GM21825 (cell line): Measurements from ENCODE around the gene HSPA2.
"Not testable (repeated sequence)": the region's sequence is repeated elsewhere in the genome, so short reads cannot be mapped to it uniquely, and the experiment has no call there.

Experiments
- ATAC-seq: cut with Tn5 transposase; IDR thresholded peaks from one replicate; pipeline ENCODE4 v1.9.1; 2021; ENCODE audit warnings: mild to moderate bottlenecking, moderate library complexity; ENCODE audit not compliant: unreplicated experiment

Gene HSPA2

GRCh38 chr14:64558216-64558615 is 17.7 kb downstream of the HSPA2 start:
- not testable (repeated sequence) for ATAC-seq

- no peak for ATAC-seq
Observed at GRCh38 chr14:64561631-64562030, 21.1 kb downstream of the HSPA2 start.

- no peak for ATAC-seq
Observed at GRCh38 chr14:64562436-64562835, 21.9 kb downstream of the HSPA2 start.

GRCh38 chr14:64563696-64564095 is 23.2 kb downstream of the HSPA2 start:
- no peak for ATAC-seq

DNA sequence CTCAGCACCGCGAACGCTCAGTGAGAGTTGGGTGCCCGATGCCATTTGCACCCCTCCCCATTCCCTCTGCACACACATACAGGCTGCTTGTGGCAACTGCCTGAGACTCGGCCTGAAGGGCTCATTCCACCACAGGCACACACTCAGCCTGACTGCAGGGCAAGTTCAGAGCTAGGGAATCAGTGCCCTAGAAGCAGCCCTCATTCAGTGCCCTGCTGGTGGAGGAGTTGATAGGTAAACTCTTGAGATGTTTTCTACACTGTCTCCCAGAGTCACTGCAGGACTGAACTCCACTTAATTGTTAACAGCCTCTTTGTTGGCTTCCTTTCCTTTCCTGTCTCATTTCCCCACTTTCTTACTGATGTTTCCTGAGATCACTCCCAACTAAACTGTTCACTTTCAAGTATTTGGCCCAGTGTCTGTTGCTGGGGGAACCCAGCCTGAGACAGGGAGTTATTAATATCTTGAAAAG is 26.1 kb downstream of the HSPA2 start:
- ATAC-seq, result no peak

- no peak for ATAC-seq
Observed at GRCh38 chr14:64569138-64569631, 28.6 kb downstream of the HSPA2 start.

GRCh38 chr14:64569646-64570045 is 29.1 kb downstream of the HSPA2 start:
- not testable (repeated sequence) for ATAC-seq

DNA sequence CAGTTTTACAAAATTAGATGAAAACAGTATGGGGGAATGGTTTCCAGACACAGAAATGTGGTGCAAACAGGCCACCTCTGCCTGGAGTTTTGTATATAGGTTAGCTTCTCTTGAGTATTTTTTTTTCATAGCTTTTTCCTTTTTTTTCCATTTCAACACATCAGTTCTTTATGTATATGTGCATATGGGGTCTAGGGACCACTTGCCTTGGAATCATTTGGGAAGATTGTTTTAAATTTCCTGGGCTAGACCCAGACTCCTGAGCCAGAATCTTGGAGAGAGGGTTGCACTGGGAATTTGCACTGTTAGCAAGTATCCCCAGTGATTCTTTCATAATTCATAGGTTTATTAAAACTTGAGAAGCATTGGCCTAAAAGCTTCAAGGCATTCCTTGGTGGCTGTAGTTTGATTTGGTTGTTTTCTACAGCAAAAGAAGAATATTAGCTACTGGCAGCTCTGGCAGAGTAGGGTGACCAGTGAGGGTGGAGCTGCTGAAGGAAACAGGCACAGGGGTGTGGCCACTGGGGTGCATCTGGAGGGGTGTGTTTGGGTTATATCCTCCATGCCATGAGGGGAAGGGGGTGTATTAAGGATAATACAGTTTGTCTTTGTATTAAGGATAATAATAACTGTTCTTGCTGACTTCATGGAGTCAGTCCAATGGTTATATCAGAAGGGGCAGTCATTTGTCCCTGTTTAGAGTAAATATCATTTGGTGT is 32.0 kb downstream of the HSPA2 start:
- no peak for ATAC-seq

DNA sequence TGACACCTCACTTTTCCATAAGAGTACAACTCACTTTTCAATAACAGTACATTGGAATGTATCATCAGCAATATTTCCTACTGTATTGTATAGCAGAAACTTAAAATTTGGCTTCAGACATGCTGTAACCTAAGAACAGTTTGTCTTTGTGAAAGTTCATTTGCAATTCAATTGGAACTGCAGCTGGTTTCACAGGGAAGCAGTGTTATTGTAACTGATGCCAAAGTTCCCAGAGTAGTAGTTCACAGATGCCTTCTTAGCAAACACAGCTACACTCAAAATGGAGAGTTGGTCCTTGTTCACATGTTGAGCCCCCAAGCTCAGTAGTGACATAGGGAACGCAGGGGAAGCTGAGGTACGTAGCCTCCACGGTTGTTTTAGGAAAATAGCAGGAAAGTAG is 32.6 kb downstream of the HSPA2 start:
- ATAC-seq, result no peak

- no peak for ATAC-seq
Observed at GRCh38 chr14:64574371-64575107, 34.0 kb downstream of the HSPA2 start.

DNA sequence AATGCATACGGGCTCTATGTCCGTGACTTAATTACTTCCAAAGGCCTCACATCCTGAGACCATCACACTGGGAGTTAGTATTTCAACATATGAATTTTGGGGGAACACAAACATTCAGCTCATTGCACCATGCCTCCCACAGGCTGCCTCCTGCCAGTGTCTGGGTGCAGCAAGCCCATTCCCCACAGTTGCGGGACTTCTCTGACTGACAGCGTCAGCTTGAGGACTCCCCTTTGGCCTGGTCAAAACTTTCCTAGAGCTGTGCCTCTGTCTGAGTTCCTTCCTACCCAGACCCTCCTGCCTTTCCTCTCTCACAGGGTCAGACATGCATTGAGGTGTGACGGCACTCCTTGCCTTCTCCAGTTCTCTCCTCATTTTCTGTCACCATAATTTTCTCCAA is 36.7 kb downstream of the HSPA2 start:
- ATAC-seq, result no peak

DNA sequence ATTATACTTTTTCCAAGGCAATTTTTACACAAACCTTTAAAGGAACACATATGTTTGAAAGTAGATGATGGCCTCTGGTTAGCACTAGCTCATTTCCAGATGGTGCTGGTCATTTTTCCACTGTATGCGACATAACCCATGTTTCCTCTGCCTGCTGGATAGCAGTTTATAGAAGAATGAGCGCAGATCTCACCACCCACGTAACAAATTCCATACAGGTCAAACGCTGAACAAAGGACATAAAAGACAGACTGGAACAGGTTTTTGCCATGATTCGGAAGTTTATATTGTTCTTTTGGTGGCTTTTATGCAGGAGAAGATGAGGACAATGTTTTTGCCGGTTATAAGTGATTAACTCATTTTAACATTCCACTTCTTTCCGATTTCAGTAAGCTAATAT is 39.9 kb downstream of the HSPA2 start:
- ATAC-seq, result no peak

DNA sequence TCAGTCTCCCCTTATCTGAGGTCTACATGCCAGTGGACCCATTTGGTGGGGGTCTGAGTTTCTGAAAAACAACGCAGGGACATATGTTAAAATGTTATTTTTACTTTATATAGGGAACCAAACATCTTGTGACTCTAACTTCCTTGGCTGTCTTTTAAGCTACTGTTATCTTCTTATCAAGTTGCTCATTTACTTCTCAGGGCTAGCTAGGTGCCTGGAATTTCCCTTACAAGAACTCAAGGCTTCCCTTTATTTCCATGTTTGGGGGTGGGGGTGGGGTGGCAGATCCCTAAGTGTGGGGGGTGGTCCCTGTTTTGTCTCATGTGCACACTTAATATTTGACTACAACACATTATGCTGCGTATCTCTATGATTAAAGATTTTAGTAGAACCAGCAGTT is 40.8 kb downstream of the HSPA2 start:
- no peak for ATAC-seq

DNA sequence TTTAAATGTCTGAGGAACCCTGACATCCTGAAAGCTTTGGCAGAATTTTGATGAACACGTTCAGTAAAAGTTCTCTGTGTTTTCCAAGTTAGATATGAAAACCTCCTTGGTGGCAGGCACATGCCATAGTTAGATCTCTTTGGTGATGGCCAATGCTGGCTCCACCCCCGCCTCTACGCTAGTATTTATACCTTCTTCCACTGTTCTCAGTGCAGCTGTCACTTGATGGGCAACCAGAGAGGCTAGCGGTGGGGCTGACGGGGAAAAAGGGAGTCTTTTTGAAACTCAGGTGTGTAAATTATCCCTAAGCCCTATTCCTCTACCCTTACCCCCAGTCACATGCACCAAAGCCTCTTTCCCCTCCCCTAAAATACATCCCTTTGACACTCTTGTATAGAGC is 41.3 kb downstream of the HSPA2 start:
- no peak for ATAC-seq

DNA sequence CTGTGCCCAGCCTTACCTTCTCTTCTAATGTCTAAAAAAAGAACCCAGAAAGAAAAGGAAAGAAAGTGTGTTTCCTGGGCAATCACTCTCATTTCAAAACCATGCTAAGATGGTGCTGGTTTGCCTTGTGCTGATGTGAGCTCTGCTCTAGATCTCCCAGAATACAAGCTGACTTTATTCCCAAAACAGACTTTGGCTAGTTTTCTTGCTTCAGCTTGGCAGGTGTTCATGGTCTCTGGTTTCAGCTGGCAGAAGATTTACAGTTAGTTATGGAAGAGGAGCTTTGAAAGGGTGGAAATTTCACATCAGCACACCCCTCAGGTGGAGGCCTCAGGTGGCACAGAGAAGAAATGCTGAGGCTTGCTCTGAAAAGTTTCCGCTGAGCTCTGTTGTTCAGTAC is 43.6 kb downstream of the HSPA2 start:
- no peak for ATAC-seq

- ATAC-seq, result no peak
Observed at GRCh38 chr14:64591809-64592208, 51.3 kb downstream of the HSPA2 start.
